PFSK-1 (cell line): Measurements from ENCODE around the gene ECT2.

Source experiments
- FOXP2 ChIP-seq: optimal IDR thresholded peaks from 2 replicates; pipeline ENCODE3; 2011; ENCODE audit warnings: borderline replicate concordance, control low read depth, inconsistent platforms; ENCODE audit not compliant: insufficient read depth; ENCODE audit errors: extremely low read length, extremely low read depth
- POLR2AphosphoS5 ChIP-seq: IDR thresholded peaks from 2 replicates; pipeline ENCODE4 v1.6.1; 2012; ENCODE audit warnings: low read depth, mild to moderate bottlenecking, control low read depth, low read length, moderate library complexity
- REST ChIP-seq, 2 experiments: IDR thresholded peaks; 2 replicates each; pipeline versions ENCODE4 v1.6.1 to v1.8.0; 2011 to 2012; ENCODE audit warnings: low read depth in 2 of 2, low read length in 2 of 2, control low read depth in 1 of 2, inconsistent platforms in 1 of 2, mild to moderate bottlenecking in 1 of 2, moderate library complexity in 1 of 2; ENCODE audit not compliant: insufficient read depth in 1 of 2
- SIN3A ChIP-seq: IDR thresholded peaks from 2 replicates; pipeline ENCODE4 v1.6.1; 2012; ENCODE audit warnings: mild to moderate bottlenecking, low read length, moderate library complexity, borderline replicate concordance; ENCODE audit not compliant: insufficient read depth
- TAF1 ChIP-seq: IDR thresholded peaks from 2 replicates; pipeline ENCODE4 v1.6.1; 2012; ENCODE audit warnings: low read length, control low read depth, borderline replicate concordance; ENCODE audit not compliant: insufficient read depth

ECT2 gene

DNA sequence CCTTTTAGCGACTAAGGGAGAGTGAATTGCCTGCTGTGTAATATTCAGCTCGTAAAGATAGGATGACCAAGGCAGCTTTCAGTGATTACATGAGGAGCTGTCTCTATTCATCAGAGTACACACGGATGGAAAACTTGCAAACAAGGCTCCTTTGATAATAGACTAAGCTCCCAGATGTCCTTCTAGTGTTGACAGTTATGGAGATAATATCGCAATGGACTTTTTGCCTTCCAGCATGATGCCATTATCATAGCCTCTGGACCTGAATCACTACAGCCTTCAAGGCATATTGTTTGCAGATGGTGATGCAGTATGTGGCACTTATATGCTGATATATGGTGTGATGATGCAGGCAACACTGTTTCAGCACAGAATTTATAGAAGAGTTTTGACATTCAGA lies 93.9 kb downstream of the ECT2 start:
- TF ChIP-seq POLR2AphosphoS5, result no peak
- TF ChIP-seq FOXP2, result no peak
- no peak for TF ChIP-seq TAF1
- no peak for TF ChIP-seq SIN3A
- no peak for TF ChIP-seq REST (IDR thresholded peaks at IDR 0.05; ENCODE audit: insufficient read depth in 1 of 2, low read depth in 2 of 2, low read length in 2 of 2)

- TF ChIP-seq TAF1 (no peak), SIN3A (no peak), FOXP2 (no peak), REST (IDR thresholded peaks at IDR 0.05; ENCODE audit: insufficient read depth in 1 of 2, low read depth in 2 of 2, low read length in 2 of 2) (no peak), POLR2AphosphoS5 (no peak)
Measured at GRCh38 chr3:172846103-172846561, 95.6 kb downstream of the ECT2 start.

- no peak for TF ChIP-seq REST (IDR thresholded peaks at IDR 0.05; ENCODE audit: insufficient read depth in 1 of 2, low read depth in 2 of 2, low read length in 2 of 2)
- no peak for TF ChIP-seq FOXP2
Measured at GRCh38 chr3:172846706-172847105, 96.2 kb downstream of the ECT2 start.

DNA sequence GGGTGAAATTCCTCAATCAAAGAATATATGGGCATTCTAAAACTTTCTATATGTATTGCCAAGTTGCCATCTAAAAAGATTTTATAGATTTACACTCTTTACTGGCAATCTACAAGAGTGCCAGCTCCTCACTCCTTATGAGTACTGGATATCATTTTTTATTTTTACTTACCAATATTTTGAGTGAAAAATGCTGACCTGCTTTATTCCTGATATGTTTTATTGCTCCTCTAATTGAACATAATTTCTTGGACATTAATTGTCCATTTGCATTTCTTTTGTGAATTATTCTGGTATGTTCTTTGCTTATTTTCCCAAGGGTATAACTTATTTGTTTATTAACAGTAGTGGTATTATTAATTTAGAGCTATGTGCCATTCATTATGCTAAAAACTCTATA lies 96.8 kb downstream of the ECT2 start:
- TF ChIP-seq TAF1, result no peak

DNA sequence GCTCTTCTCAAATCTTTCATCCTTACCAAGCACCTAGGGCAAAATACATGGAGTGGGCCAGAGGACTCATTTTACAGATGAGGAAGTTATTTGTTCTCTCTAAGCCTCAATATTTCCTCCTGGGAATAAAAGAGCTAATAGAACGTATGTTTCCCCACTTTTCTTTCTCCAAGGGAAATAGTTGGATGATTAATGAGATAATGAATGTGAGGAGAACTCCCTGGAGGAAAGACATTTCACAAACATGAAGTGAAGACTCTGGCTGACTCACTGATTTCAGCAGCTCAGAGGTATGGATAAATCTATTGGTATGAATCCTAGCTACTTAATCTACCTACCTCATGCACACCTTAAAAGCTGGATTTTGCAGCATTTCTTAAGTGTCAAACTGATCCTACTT lies 98.4 kb downstream of the ECT2 start:
- TF ChIP-seq TAF1 (no peak), SIN3A (no peak), REST (IDR thresholded peaks at IDR 0.05; ENCODE audit: insufficient read depth in 1 of 2, low read depth in 2 of 2, low read length in 2 of 2) (no peak), POLR2AphosphoS5 (no peak), FOXP2 (no peak)
